Chondrocyte (in vitro differentiated cells): Measurements from ENCODE around the gene ZFP57. TPM values are rescaled to one million over a fixed set of nuclear protein-coding genes. Genes with fewer than 3 reads are reported as not detected.

Experiments
- DNase-seq: peaks from one replicate; pipeline ENCODE4 v3.0.0; 2021; ENCODE audit warnings: mixed read lengths, low spot score
- H3K27ac Mint-ChIP-seq: one replicate; pipeline ENCODE4 v1.8.0; 2021; ENCODE audit warnings: mild to moderate bottlenecking, moderate library complexity, mixed read lengths; ENCODE audit not compliant: unreplicated experiment
- H3K27me3 Mint-ChIP-seq: 2 replicates; pipeline ENCODE4 v1.8.0; 2021; ENCODE audit warnings: low read depth, mixed read lengths
- H3K36me3 Mint-ChIP-seq: 2 replicates; pipeline ENCODE4 v1.8.0; 2021; ENCODE audit warnings: low read depth, mixed read lengths
- H3K4me1 Mint-ChIP-seq: 2 replicates; pipeline ENCODE4 v1.8.0; 2021; ENCODE audit warnings: low read depth, mild to moderate bottlenecking, mixed read lengths
- H3K4me3 Mint-ChIP-seq: one replicate; pipeline ENCODE4 v1.8.0; 2021; ENCODE audit warnings: mild to moderate bottlenecking, moderate library complexity, mixed read lengths; ENCODE audit not compliant: unreplicated experiment
- H3K9me3 Mint-ChIP-seq: 2 replicates; pipeline ENCODE4 v1.8.0; 2021; ENCODE audit warnings: low read depth, mixed read lengths
- CTCF ChIP-seq: fragments of 200-600 bp; sonication (generic); IDR thresholded peaks from 2 replicates; pipeline ENCODE4 v1.5.0; 2021; ENCODE audit warnings: antibody characterized with exemption, mild to moderate bottlenecking, moderate library complexity
- total RNA-seq: library from RNA; stranded (reverse); gene quantifications from 3 replicates; pipeline ENCODE4 v1.2.1, GENCODE V29; 2021

Gene ZFP57
- total RNA-seq, 1 donor from 2014 or later: not detected

GRCh38 chr6:29626948-29627754 lies 53.8 kb downstream of the ZFP57 start:
- H3K27me3 Mint-ChIP-seq: no peaks in the 10 kb centered on the region
- H3K36me3 Mint-ChIP-seq: peaks cover 11% of the 10 kb centered on the region
- DNase-seq: no peak
- H3K4me3 Mint-ChIP-seq: peak overlapping the region; percentile 96
- TF ChIP-seq CTCF: no peak
- no peaks in the 10 kb centered on the region for H3K9me3 Mint-ChIP-seq
- peaks cover 64% of the 10 kb centered on the region for H3K4me1 Mint-ChIP-seq
- H3K27ac Mint-ChIP-seq: peak overlapping the region; percentile 52

- Mint-ChIP-seq H3K9me3 (no peaks in the 10 kb centered on the region), H3K4me1 (peaks cover 47% of the 10 kb centered on the region), H3K4me3 (no peak overlapping the region), H3K27me3 (no peaks in the 10 kb centered on the region), H3K27ac (no peak overlapping the region), H3K36me3 (peaks cover 25% of the 10 kb centered on the region)
- no peak for DNase-seq
- TF ChIP-seq CTCF: no peak
Observed at GRCh38 chr6:29625337-29625930, 55.5 kb downstream of the ZFP57 start.

GRCh38 chr6:29624520-29624961 lies 56.4 kb downstream of the ZFP57 start:
- DNase-seq: no peak
- H3K27me3 Mint-ChIP-seq: no peaks in the 10 kb centered on the region
- H3K27ac Mint-ChIP-seq: no peak overlapping the region
- no peak for TF ChIP-seq CTCF
- no peak overlapping the region for H3K4me3 Mint-ChIP-seq
- peaks cover 31% of the 10 kb centered on the region for H3K36me3 Mint-ChIP-seq
- no peaks in the 10 kb centered on the region for H3K9me3 Mint-ChIP-seq
- peaks cover 38% of the 10 kb centered on the region for H3K4me1 Mint-ChIP-seq

Other genes with a start within 250 kb of the ZFP57 start
- gene OR10C1, start 241.8 kb downstream of the ZFP57 start, total RNA-seq: not detected in 3 replicates
- gene OR11A1, start 224.1 kb downstream of the ZFP57 start, total RNA-seq: not detected in 3 replicates
- gene OR2H1, start 224.0 kb downstream of the ZFP57 start, total RNA-seq: not detected in 3 replicates
- not detected in 3 replicates for gene MAS1L, start 193.2 kb downstream of the ZFP57 start, total RNA-seq
- gene UBD, start 121.4 kb downstream of the ZFP57 start, total RNA-seq: not detected in 3 replicates
- not detected in 3 replicates for gene OR2H2, start 96.0 kb downstream of the ZFP57 start, total RNA-seq
- 46.6 to 62.4 TPM (median 50.7 TPM) in 3 replicates for gene GABBR1, start 48.0 kb downstream of the ZFP57 start, total RNA-seq
- gene MOG, start 24.1 kb downstream of the ZFP57 start, total RNA-seq: 0.82 TPM in 1 of 3 replicates, not detected in the others
- 5.1 to 6.6 TPM (median 6.4 TPM) in 3 replicates for gene HLA-F, start 42.3 kb upstream of the ZFP57 start, total RNA-seq
- 0.30 to 0.46 TPM in 2 of 3 replicates, not detected in the other for gene HLA-G, start 146.7 kb upstream of the ZFP57 start, total RNA-seq